Measurements from ENCODE around the gene TTC21A.

The TTC21A gene

GRCh38 chr3:39106851-39107387 lies 561 bp upstream of the TTC21A start:
- TF ChIP-seq CTCF (conservative IDR thresholded peaks at IDR 0.05; ENCODE audit: low read depth, low read length): no peak
- peak overlapping the region; percentile 92 for H3K4me3 ChIP-seq (ENCODE audit: low read depth, low read length)
- peak; percentile 51 for DNase-seq (ENCODE audit: low read depth)

- peak overlapping the region; percentile 92 for H3K4me3 ChIP-seq (ENCODE audit: low read depth, low read length)
- no peak for TF ChIP-seq CTCF (conservative IDR thresholded peaks at IDR 0.05; ENCODE audit: low read depth, low read length)
- DNase-seq (ENCODE audit: low read depth): no peak
These were observed 775 bp downstream of the TTC21A start for GRCh38 chr3:39108200-39108710.

GRCh38 chr3:39109086-39109485 lies 1.6 kb downstream of the TTC21A start:
- TF ChIP-seq CTCF (conservative IDR thresholded peaks at IDR 0.05; ENCODE audit: low read depth, low read length): no peak
- no peak for DNase-seq (ENCODE audit: low read depth)
- no peak overlapping the region for H3K4me3 ChIP-seq (ENCODE audit: low read depth, low read length)

- H3K4me3 ChIP-seq (ENCODE audit: low read depth, low read length): no peak overlapping the region
- no peak for DNase-seq (ENCODE audit: low read depth)
- no peak for TF ChIP-seq CTCF (conservative IDR thresholded peaks at IDR 0.05; ENCODE audit: low read depth, low read length)
These were observed 2.7 kb downstream of the TTC21A start for GRCh38 chr3:39110041-39110639.

- H3K4me3 ChIP-seq (ENCODE audit: low read depth, low read length): no peak overlapping the region
- DNase-seq (ENCODE audit: low read depth): no peak
- TF ChIP-seq CTCF (conservative IDR thresholded peaks at IDR 0.05; ENCODE audit: low read depth, low read length): no peak
These were observed 4.6 kb downstream of the TTC21A start for GRCh38 chr3:39112113-39112512.

- no peak for TF ChIP-seq CTCF (conservative IDR thresholded peaks at IDR 0.05; ENCODE audit: low read depth, low read length)
- no peak overlapping the region for H3K4me3 ChIP-seq (ENCODE audit: low read depth, low read length)
- DNase-seq (ENCODE audit: low read depth): no peak
These were observed 5.1 kb downstream of the TTC21A start for GRCh38 chr3:39112535-39112934.

GRCh38 chr3:39113291-39113690 lies 5.8 kb downstream of the TTC21A start:
- TF ChIP-seq CTCF (conservative IDR thresholded peaks at IDR 0.05; ENCODE audit: low read depth, low read length): no peak
- H3K4me3 ChIP-seq (ENCODE audit: low read depth, low read length): no peak overlapping the region
- DNase-seq (ENCODE audit: low read depth): no peak
